WERI-Rb-1 (cell line): ENCODE results near the gene SCARB2.

Experiments used
- DNase-seq: peaks from one replicate; pipeline ENCODE4 v3.0.0-alpha.2; 2020
- H3K27ac ChIP-seq: fragments of 250-450 bp; sonication (Bioruptor Pico); 2 replicates; pipeline ENCODE4 v1.5.1; 2020; ENCODE audit warnings: mild to moderate bottlenecking, moderate library complexity
- H3K27me3 ChIP-seq: fragments of 250-450 bp; sonication (Bioruptor Pico); 2 replicates; pipeline ENCODE4 v1.5.1; 2021; ENCODE audit warnings: mild to moderate bottlenecking, low read depth, moderate library complexity; ENCODE audit not compliant: insufficient read depth, severe bottlenecking
- H3K36me3 ChIP-seq: fragments of 250-450 bp; sonication (Bioruptor Pico); 2 replicates; pipeline ENCODE4 v1.5.1; 2020; ENCODE audit warnings: mild to moderate bottlenecking, moderate library complexity
- H3K4me3 ChIP-seq: 2 replicates; pipeline ENCODE4 v1.5.1; 2011; ENCODE audit warnings: low read depth, mild to moderate bottlenecking, control low read depth, low read length
- H3K9me3 ChIP-seq: fragments of 250-450 bp; sonication (Bioruptor Pico); 2 replicates; pipeline ENCODE4 v1.5.1; 2021; ENCODE audit warnings: mild to moderate bottlenecking, moderate library complexity; ENCODE audit not compliant: severe bottlenecking
- TF ChIP-seq, protein P1 (sequence below): IDR thresholded peaks from 2 replicates; pipeline ENCODE4 v1.5.1; 2011; ENCODE audit warnings: low read depth, mild to moderate bottlenecking, control low read depth, inconsistent platforms, low read length

The SCARB2 gene

GRCh38 chr4:76168688-76169087 lies 44.9 kb downstream of the SCARB2 start:
- no peak overlapping the region for H3K27ac ChIP-seq
- TF ChIP-seq, protein P1, sequence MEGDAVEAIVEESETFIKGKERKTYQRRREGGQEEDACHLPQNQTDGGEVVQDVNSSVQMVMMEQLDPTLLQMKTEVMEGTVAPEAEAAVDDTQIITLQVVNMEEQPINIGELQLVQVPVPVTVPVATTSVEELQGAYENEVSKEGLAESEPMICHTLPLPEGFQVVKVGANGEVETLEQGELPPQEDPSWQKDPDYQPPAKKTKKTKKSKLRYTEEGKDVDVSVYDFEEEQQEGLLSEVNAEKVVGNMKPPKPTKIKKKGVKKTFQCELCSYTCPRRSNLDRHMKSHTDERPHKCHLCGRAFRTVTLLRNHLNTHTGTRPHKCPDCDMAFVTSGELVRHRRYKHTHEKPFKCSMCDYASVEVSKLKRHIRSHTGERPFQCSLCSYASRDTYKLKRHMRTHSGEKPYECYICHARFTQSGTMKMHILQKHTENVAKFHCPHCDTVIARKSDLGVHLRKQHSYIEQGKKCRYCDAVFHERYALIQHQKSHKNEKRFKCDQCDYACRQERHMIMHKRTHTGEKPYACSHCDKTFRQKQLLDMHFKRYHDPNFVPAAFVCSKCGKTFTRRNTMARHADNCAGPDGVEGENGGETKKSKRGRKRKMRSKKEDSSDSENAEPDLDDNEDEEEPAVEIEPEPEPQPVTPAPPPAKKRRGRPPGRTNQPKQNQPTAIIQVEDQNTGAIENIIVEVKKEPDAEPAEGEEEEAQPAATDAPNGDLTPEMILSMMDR = no peak
- peaks cover 87% of the 10 kb centered on the region for H3K36me3 ChIP-seq
- no peak overlapping the region for H3K4me3 ChIP-seq
- no peaks in the 10 kb centered on the region for H3K27me3 ChIP-seq
- no peaks in the 10 kb centered on the region for H3K9me3 ChIP-seq
- DNase-seq = no peak

GRCh38 chr4:76166480-76166879 lies 47.1 kb downstream of the SCARB2 start:
- H3K36me3 ChIP-seq = peaks cover 90% of the 10 kb centered on the region

GRCh38 chr4:76160355-76160754 lies 53.3 kb downstream of the SCARB2 start:
- Histone ChIP-seq H3K36me3 (peaks cover 56% of the 10 kb centered on the region), H3K27me3 (no peaks in the 10 kb centered on the region), H3K9me3 (no peaks in the 10 kb centered on the region), H3K27ac (no peak overlapping the region), H3K4me3 (no peak overlapping the region)
- no peak for DNase-seq
- TF ChIP-seq, protein P1 = no peak

More at GRCh38 chr4:76166480-76166879, 47.1 kb downstream of the SCARB2 start:
- H3K27me3 ChIP-seq = no peaks in the 10 kb centered on the region
- DNase-seq = no peak
- H3K27ac ChIP-seq = no peak overlapping the region
- H3K9me3 ChIP-seq = no peaks in the 10 kb centered on the region
- H3K4me3 ChIP-seq = no peak overlapping the region
- TF ChIP-seq, protein P1 = no peak

GRCh38 chr4:76156635-76157034 lies 57.0 kb downstream of the SCARB2 start:
- Histone ChIP-seq H3K4me3 (no peak overlapping the region), H3K27me3 (no peaks in the 10 kb centered on the region), H3K9me3 (no peaks in the 10 kb centered on the region), H3K36me3 (peaks cover 24% of the 10 kb centered on the region), H3K27ac (no peak overlapping the region)
- TF ChIP-seq, protein P1 = no peak
- DNase-seq = no peak

- H3K27me3 ChIP-seq = no peaks in the 10 kb centered on the region
- no peaks in the 10 kb centered on the region for H3K9me3 ChIP-seq
- H3K4me3 ChIP-seq = no peak overlapping the region
- H3K36me3 ChIP-seq = peaks cover 18% of the 10 kb centered on the region
- TF ChIP-seq, protein P1 = no peak
- no peak overlapping the region for H3K27ac ChIP-seq
- DNase-seq = no peak
These were observed 57.6 kb downstream of the SCARB2 start for GRCh38 chr4:76155979-76156378.

DNA sequence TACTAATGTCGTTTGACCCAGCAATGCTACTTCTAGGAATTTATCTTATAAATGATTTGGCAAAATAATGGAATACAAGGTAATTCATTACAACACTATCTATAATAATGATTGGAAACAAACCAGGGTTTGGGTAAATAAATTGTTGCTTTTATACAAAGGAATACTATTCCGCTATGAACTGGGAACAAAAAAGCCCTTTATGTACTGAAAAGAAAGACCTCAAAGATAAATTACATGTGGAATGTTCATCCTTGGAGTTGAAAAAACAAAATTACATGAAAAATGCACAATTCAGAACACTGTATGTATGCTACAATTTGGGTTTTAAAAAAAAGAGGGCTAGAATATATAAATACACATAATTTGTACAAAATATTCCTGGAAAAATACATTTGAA lies 60.3 kb downstream of the SCARB2 start:
- TF ChIP-seq, protein P1 = no peak
- H3K9me3 ChIP-seq = no peaks in the 10 kb centered on the region
- no peak for DNase-seq
- H3K27ac ChIP-seq = no peak overlapping the region
- no peaks in the 10 kb centered on the region; the same call in 1 of the 2 replicates for H3K36me3 ChIP-seq
- no peak overlapping the region for H3K4me3 ChIP-seq
- no peaks in the 10 kb centered on the region for H3K27me3 ChIP-seq
